CD4-positive, alpha-beta T cell treated with Interleukin-12 subunit alpha and Interleukin-12 subunit beta, for 1 hour (primary cell): ENCODE measurements around the gene BIRC3.

Experiments
- DNase-seq: peaks from one replicate; pipeline ENCODE4 v3.0.0-alpha.2; 2020

BIRC3 gene

DNA sequence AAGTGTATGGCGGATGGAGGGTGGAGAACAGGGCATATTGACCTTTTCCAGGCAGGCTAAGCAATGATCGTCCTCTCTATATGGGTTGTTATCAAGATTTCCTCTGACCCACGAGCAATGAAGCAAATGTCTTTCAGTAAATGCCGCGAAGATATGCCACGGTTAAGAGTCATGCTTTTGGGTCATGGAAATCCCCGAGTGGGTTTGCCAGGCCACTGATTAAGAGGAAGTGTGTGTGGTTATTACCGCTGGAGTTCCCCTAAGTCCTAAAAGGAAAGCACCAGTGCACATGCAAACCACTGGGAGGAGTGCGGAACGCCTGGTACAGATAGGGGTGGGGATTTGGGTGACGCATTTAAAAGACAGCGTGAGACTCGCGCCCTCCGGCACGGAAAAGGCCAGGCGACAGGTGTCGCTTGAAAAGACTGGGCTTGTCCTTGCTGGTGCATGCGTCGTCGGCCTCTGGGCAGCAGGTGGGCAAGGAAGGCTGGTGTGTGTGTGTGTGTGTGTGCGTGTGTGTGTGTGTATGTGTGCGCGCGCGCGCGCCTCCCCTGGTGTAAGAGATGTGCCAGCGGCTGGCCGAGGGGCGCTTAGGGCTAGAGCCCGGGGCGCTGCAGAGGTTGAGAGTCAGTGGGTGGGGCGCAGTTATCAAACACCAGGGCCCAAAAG lies at the start of gene BIRC3:
TSS of gene BIRC3 (plus strand) at position 386 of the 669 bp plus-strand sequence. CDS start 7,026 bp downstream, outside the sequence.
- DNase-seq = peak; percentile 97

GRCh38 chr11:102267609-102268008 lies 49.7 kb upstream of the BIRC3 start:
- no peak for DNase-seq

DNA sequence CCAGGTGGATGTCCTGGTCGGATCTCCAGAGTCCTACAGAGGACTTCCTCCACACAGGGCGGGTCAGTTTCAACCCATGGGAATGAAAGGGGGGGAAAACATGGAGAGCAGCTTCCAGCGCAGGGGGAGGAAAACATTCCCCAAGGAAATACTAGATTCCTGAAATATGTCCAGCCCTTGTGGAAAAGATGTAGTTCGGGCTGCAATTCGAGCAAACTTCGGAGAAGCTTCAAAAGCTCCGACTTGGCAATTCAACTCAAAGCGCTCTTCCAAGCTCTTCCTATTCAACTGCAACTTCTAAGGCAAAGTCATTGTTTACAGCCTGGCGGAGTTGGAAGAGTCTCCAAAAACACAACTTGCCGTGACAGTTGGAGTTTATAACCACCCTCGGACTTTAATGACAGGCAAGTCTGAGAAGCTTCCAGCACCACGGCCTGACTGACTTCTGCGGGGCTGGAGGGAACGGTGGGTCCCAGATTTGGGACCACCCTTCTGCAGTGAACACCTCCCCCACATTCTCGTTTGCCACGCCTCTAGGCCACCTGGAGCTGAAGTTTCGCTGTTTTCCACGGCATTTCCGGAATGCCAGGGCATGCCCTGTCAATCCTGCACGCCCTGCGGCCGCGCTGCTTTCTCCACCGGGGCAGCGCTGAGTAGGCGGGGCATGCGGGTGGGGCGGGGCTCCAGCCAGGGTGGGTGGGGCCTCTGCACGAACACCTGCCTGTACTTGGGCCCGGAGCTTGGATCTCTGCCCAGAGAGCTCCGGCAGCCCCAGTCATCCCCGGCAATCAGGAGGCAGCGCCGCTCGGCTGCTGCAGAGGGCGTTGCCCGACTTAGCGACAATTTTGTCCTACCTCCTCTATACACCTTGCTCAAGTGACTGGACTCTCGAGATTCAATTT lies 49.0 kb upstream of the BIRC3 start:
- DNase-seq = peak; percentile 88

DNA sequence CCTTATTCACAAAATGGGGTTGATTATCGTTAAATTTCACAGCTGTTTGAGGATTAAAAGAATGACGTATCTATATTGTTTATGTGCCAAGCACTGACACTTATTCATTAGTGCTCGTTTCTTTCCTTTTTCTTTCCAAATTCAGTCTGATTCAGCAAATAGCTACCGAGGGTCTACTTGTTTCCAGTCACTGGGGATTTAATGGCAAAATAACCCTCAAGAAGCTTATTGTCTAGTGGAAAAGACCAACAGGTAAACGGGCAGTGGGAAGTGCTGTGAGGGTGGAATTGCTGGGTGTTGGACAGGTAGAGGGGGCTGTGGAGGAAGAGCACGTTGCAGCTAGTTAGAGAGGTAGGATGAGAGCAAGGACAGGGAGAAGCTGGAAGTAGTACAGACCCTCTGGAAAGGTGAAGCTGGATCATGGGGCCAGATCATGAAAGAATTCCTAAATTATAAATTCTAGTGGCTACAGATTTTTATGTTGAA lies 48.3 kb upstream of the BIRC3 start:
- DNase-seq = no peak

DNA sequence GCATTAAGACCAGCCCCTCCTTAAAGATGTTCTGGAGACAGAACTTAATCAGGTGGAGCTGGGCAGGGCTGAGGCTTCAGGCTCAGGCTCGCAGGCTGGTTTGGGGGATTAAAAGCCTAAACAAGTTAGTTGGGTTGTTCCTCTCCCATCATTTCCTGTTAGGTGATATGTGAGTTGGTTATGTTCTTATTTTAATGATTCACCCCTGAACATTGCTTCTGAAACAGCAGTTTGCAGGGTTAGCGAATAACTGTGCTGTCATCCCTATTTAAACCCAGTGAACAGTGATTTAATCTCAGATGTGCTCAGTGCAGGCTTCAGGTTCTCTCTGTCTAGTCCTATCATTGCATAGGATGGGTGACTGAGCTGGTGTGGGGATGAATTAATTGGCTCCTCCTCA lies 47.4 kb upstream of the BIRC3 start:
- DNase-seq = no peak

- no peak for DNase-seq
Measured at GRCh38 chr11:102272047-102272824, 45.0 kb upstream of the BIRC3 start.

DNA sequence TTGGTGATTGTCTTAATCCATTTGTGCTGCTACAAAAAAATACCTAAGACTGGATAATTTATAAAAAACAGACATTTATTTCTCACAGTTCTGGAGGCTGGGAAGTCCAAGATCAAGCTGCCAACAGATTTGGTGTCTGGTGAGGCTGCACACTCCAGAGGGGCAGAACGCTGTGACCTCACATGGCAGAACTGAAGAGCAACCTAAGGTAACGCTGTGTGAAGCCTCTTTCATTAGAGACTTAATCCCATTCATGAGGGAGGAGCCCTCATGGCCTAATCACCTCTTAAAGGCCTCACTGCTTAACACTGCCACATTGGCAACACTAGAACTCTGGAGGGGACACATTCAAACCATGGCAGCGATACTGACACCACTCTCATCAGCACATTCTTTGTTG lies 42.7 kb upstream of the BIRC3 start:
- no peak for DNase-seq

GRCh38 chr11:102276362-102276761 lies 40.9 kb upstream of the BIRC3 start:
- no peak for DNase-seq

DNA sequence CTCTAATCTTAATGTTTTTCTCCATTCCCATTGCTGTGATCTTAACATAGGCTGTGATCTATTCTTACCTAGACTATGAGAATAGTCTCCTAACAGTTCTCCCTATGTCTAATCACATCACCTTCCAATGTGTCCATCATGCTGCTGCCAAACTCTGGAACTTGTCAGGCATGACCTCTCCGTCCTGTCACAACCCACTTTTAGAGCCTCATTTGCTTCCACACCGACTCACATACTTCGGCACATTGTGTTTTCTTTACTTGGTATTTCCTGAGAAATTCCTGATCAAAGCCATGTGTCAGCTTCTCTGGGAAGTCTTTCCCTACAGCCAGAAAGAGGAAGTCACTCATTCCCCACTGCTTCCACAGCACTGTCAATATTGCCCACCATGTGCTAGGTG lies 40.5 kb upstream of the BIRC3 start:
- DNase-seq = no peak

DNA sequence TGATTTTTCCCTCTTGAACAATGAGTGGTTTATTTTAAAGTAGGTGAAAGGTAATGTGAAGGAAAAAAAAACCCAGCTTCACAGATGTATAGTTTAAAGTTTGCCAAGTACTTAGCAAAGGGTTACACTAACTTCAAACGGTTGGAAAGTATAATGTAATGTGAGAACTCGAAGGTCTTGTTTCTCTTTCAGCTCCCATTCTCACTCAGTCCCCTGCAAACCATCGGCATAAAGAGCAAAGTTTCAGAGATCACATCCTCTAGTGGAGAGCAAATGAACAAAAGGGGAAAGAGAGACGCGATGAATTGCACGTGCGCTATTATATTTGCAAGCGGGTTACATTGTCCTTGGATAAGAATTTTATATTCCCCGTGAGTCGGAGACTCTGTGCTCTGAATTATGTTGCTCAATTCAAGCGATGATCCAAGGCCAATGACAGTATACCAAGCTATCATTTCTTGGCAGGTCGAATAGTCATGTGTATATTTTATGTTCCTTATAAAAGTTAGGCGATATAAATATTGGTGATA lies 37.6 kb upstream of the BIRC3 start:
- DNase-seq = no peak

DNA sequence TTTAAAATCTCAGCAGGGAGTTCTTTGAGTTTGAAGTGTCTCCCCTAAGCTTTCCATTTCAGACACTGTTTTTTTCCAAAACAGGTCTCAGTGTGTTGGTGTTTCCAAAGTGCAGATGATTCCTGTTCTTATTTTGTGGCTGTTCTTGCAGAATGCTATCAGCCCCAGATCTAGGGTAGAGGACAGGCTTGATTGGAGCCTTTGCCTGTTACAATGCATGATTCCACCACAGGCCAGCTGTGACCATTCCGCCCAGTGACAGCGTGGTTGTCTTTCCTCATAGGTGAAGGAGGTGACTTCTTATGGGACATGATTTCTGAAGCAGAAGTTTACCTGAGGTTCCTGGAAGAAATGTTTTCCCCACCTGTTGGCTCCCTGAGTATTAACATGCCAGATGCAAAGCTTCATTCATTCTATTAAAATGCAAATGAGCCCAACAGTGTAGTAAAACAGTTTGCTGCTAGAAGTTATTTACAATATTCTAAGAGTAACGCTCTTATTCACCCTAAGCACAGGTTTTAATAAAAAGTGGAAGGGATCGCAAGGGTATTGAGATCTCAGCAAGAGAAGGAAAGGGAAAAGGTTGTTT lies 36.9 kb upstream of the BIRC3 start:
- DNase-seq = no peak

GRCh38 chr11:102283116-102283485 lies 34.2 kb upstream of the BIRC3 start:
- no peak for DNase-seq

GRCh38 chr11:102284008-102284407 lies 33.3 kb upstream of the BIRC3 start:
- DNase-seq = no peak

DNA sequence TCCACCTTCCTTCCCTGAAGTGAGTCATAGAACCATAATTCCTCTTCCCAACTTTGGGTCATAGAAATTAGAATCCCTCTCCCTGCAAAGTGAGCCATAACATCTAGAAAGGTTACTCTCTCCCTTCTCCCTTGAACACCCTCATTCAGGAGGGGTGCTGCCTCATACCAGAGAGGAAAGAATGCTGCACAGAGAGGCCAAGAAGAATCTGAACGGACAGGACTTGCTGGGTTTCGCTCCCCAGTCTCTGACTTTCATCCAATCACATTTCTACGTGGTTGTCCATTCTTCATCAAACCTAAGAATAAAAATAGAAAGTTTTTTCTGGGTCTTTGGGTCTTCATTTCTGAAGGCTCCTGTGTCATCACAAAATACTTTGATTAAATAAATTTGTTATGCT lies 31.0 kb upstream of the BIRC3 start:
- DNase-seq = no peak

DNA sequence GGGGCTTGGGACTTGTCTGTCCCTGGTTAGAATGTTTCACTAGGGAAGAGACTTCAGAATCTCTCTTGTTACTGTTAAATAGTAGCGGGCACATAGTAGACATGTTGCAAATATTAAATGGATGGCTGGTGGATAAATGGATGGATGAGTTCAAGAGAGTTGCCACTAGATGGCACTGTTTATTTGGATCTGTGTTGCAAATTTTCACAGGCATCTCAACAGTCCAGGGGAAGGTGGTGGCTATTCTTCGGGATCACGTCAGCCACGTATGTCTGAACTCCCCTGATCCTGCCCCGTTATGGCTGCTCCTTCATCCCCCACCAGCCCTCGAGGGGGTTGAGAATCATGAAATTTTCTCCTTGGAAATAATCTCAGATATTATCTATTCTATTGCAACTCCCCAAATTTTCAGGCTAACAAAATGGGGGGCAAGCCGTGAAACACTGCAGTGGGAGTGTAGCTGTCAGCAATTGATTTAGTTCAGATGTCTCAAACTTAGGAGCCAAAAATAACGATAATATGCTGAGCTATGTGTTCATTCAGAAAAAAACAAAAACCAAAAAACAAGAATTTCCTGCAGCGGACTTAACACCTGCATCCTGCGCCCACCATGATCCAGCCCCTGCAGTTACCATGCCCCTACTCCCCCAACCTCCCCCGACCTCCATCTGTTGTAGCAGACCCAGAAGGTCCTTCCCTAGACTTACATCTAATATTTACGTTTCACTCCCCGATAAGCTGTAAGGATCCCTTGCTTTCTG lies 29.1 kb upstream of the BIRC3 start:
- DNase-seq = peak; percentile 82

DNA sequence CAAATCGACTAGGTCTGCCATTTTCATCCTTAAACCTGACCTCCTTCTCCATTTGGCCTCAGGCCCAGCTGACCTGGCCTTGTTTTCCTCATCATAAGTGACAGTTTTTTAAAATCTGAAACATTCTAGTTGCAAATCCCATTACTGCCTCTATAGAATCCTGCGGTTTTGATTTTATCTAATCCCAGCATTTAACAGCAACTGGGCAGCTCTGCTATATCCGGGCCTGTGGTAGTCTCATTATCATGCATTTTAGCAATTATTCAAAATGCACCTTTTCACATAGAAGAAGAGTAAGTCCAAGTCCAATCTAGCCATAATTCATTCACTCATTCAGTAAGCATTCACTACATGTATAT lies 28.6 kb upstream of the BIRC3 start:
- DNase-seq = no peak

GRCh38 chr11:102289592-102289991 lies 27.7 kb upstream of the BIRC3 start:
- DNase-seq = no peak

GRCh38 chr11:102291831-102292230 lies 25.5 kb upstream of the BIRC3 start:
- DNase-seq = no peak

DNA sequence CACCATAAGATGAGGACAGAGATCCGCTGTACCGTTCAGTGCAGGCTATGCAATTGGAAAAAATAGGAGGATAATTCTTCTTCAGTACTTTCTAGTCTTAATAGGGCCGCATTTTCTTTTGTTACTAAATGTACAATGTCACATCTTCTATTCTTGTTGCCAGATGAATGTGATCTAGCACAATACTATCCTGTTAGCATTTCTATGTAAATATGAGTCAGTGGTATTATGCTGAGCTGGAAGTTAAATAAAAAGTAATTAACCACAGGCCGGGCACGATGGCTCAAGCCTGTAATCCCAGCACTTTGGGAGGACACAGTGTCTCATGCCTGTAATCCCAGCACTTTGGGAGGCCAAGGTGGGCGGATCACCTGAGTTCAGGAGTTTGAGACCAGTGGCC lies 24.4 kb upstream of the BIRC3 start:
- no peak for DNase-seq

DNA sequence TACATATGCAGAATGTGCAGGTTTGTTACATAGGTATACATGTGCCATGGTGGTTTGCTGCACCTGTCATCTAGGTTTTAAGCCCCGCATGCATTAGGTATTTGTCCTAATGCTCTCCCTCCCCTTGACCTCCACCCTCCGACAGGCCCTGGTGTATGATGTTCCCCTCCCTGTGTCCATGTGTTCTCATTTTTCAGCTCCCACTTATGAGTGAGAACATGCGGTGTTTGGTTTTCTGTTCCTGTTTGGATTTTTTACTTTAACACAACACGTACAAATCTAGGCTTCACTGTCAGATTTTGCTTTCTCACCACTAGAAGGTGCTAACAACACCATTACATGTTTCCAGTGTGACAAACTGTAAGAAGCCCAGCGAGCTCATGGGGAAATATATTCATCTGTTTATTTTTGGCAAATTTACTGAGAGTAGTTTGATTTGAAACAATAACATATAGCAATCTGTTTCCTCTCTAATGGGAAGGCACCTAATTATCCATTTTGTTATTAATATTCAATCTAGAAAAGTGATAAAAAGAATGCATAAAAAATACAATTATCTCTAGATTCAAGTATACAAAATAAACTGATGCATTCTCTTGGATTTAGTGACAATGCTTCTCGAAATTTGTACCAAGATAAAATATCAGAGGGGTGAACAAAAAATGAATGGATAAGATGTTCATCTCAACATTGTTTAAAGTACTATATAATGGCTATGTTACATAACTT lies 23.2 kb upstream of the BIRC3 start:
- DNase-seq = peak; percentile 80

DNA sequence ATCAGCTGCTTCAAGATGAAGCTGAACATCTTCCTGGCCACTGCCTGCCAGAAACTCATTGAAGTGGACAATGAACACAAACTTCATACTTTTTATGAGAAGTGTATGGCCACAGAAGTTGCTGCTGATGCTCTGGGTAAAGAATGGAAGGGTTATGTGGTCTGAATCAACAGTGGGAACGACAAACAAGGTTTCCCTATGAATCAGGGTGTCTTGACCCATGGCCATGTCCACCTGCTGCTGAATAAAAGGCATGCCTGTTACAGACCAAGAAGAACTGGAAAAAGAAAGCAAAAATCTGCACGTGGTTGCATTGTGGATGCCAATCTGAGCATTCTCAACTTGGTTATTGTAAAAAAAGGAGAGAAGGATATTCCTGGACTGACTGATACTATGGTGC lies 22.2 kb upstream of the BIRC3 start:
- DNase-seq = no peak
